ENCODE data around the gene ELAVL3.

ELAVL3 gene

GRCh38 chr19:11425719-11426457 lies 55.0 kb downstream of the ELAVL3 start:
- no peak for TF ChIP-seq CTCF (IDR thresholded peaks at IDR 0.05)

GRCh38 chr19:11423791-11424181 lies 57.1 kb downstream of the ELAVL3 start:
- TF ChIP-seq CTCF (IDR thresholded peaks at IDR 0.05): no peak

GRCh38 chr19:11423164-11423790 lies 57.6 kb downstream of the ELAVL3 start:
- no peak for TF ChIP-seq CTCF (IDR thresholded peaks at IDR 0.05)

- TF ChIP-seq CTCF (IDR thresholded peaks at IDR 0.05): no peak
These were observed 58.4 kb downstream of the ELAVL3 start for GRCh38 chr19:11422163-11423065.

GRCh38 chr19:11421371-11422098 lies 59.3 kb downstream of the ELAVL3 start:
- no peak for TF ChIP-seq CTCF (IDR thresholded peaks at IDR 0.05)

- no peak for TF ChIP-seq CTCF (IDR thresholded peaks at IDR 0.05)
These were observed 60.1 kb downstream of the ELAVL3 start for GRCh38 chr19:11420429-11421370.
